Activated CD8-positive, alpha-beta T cell treated with anti-CD3 and anti-CD28 coated beads for 36 hours (primary cell): ENCODE measurements around the gene SPRY4. TPM values are rescaled to one million over a fixed set of nuclear protein-coding genes. Genes with fewer than 3 reads are reported as not detected.

Experiments used
- ATAC-seq: fragments of 200-7000 bp; cut with Tn5 transposase; one replicate; pipeline ENCODE4 v1.10.0; 2021; ENCODE audit warnings: mild to moderate bottlenecking, moderate library complexity
- CTCF ChIA-PET: fragments of 350-600 bp; sonication (Branson Sonifier 250); formaldehyde crosslinking; loops from one replicate; lab custom pipeline; 2021; ENCODE audit warnings: antibody characterized with exemption; lab: Charles Lee
- POLR2A ChIA-PET: fragments of 350-600 bp; sonication (Branson Sonifier 250); formaldehyde crosslinking; loops from one replicate; lab custom pipeline; 2021; ENCODE audit warnings: antibody characterized with exemption; lab: Charles Lee
- DNase-seq: peaks from one replicate; pipeline ENCODE4 v3.0.0-alpha.2; 2020
- H3K27ac Mint-ChIP-seq: one replicate; pipeline ENCODE4 v1.8.0; 2021; ENCODE audit warnings: mild to moderate bottlenecking, mixed read lengths
- H3K27me3 Mint-ChIP-seq: one replicate; pipeline ENCODE4 v1.8.0; 2021; ENCODE audit warnings: mixed read lengths
- H3K36me3 Mint-ChIP-seq: one replicate; pipeline ENCODE4 v1.8.0; 2021; ENCODE audit warnings: low read depth, mixed read lengths
- H3K4me1 Mint-ChIP-seq: one replicate; pipeline ENCODE4 v1.8.0; 2021; ENCODE audit warnings: low read depth, mixed read lengths
- H3K4me3 Mint-ChIP-seq: one replicate; pipeline ENCODE4 v1.8.0; 2021; ENCODE audit warnings: mild to moderate bottlenecking, moderate library complexity, mixed read lengths
- H3K9me3 Mint-ChIP-seq: one replicate; pipeline ENCODE4 v1.8.0; 2021; ENCODE audit warnings: mixed read lengths
- CTCF ChIP-seq: fragments of 200-600 bp; IDR thresholded peaks from one replicate; pipeline ENCODE4 v1.8.0; 2022; ENCODE audit warnings: antibody characterized with exemption, mild to moderate bottlenecking
- intact Hi-C: fragments of 100-400 bp; cut with micrococcal nuclease; formaldehyde crosslinking; loops from one replicate; pipeline ENCODE4 v1.10.0; 2022
- total RNA-seq, 2 experiments: library from RNA; stranded (reverse); gene quantifications; one replicate each; pipeline ENCODE4 v1.2.3, GENCODE V29; 2021

The SPRY4 gene
- total RNA-seq, 2 experiments from 2014 or later: 0.90 to 1.0 TPM

GRCh38 chr5:142317173-142317572, 7.6 kb downstream of the SPRY4 start:
- Mint-ChIP-seq H3K27me3 (peaks cover 21% of the 10 kb centered on the region), H3K9me3 (no peaks in the 10 kb centered on the region), H3K4me1 (peaks cover 34% of the 10 kb centered on the region), H3K27ac (no peak overlapping the region), H3K36me3 (no peaks in the 10 kb centered on the region), H3K4me3 (no peak overlapping the region)
- no peak for TF ChIP-seq CTCF
- ATAC-seq: no peak
- ChIA-PET POLR2A (no interaction called here), CTCF (interaction anchor here (0.6 to 1.1 kb wide), 3 partner anchors 204 to 382 kb away, joined by 3 read pairs; no protein-coding TSS in a partner anchor)
- DNase-seq: no peak
- intact Hi-C loops: no loop called here

GRCh38 chr5:142316681-142317080, 8.1 kb downstream of the SPRY4 start:
- Mint-ChIP-seq H3K4me1 (peaks cover 32% of the 10 kb centered on the region), H3K27me3 (peaks cover 17% of the 10 kb centered on the region), H3K36me3 (no peaks in the 10 kb centered on the region), H3K4me3 (no peak overlapping the region), H3K9me3 (no peaks in the 10 kb centered on the region), H3K27ac (no peak overlapping the region)
- ChIA-PET CTCF (interaction anchor here (1.1 kb wide), 1 partner anchor 269 kb away, joined by 3 read pairs; no protein-coding TSS in a partner anchor), POLR2A (no interaction called here)
- ATAC-seq (no peak), DNase-seq (no peak)
- intact Hi-C loops: no loop called here
- no peak for TF ChIP-seq CTCF

- POLR2A ChIA-PET: no interaction called here
- DNase-seq: no peak
- H3K27ac Mint-ChIP-seq: no peak overlapping the region
- H3K4me1 Mint-ChIP-seq: peaks cover 26% of the 10 kb centered on the region
- CTCF ChIA-PET: no interaction called here
- peaks cover 11% of the 10 kb centered on the region for H3K27me3 Mint-ChIP-seq
- no peak for TF ChIP-seq CTCF
- no peak overlapping the region for H3K4me3 Mint-ChIP-seq
- intact Hi-C loops: no loop called here
- no peaks in the 10 kb centered on the region for H3K9me3 Mint-ChIP-seq
- ATAC-seq: no peak
- H3K36me3 Mint-ChIP-seq: no peaks in the 10 kb centered on the region
These were observed 8.8 kb downstream of the SPRY4 start for GRCh38 chr5:142316051-142316450.

- Mint-ChIP-seq H3K9me3 (no peaks in the 10 kb centered on the region), H3K27me3 (peaks cover 5% of the 10 kb centered on the region), H3K4me3 (no peak overlapping the region), H3K36me3 (no peaks in the 10 kb centered on the region), H3K4me1 (peaks cover 20% of the 10 kb centered on the region), H3K27ac (no peak overlapping the region)
- ChIA-PET CTCF (no interaction called here), POLR2A (no interaction called here)
- intact Hi-C loops: no loop called here
- TF ChIP-seq CTCF: no peak
- DNase-seq (no peak), ATAC-seq (no peak)
These were observed 9.5 kb downstream of the SPRY4 start for GRCh38 chr5:142315096-142315900.

GRCh38 chr5:142314606-142315005, 10.2 kb downstream of the SPRY4 start:
- CTCF ChIA-PET: no interaction called here
- POLR2A ChIA-PET: no interaction called here
- H3K36me3 Mint-ChIP-seq: no peaks in the 10 kb centered on the region
- DNase-seq: no peak
- TF ChIP-seq CTCF: no peak
- no peaks in the 10 kb centered on the region for H3K9me3 Mint-ChIP-seq
- H3K4me3 Mint-ChIP-seq: no peak overlapping the region
- ATAC-seq: no peak
- intact Hi-C loops: no loop called here
- peaks cover 2% of the 10 kb centered on the region for H3K27me3 Mint-ChIP-seq
- H3K4me1 Mint-ChIP-seq: peaks cover 19% of the 10 kb centered on the region
- no peak overlapping the region for H3K27ac Mint-ChIP-seq
